Astrocyte (in vitro differentiated cells and primary cell): Measurements from ENCODE around the gene GPR75. TPM values are rescaled to one million over a fixed set of nuclear protein-coding genes. Genes with fewer than 3 reads are reported as not detected.

Source experiments
- DNase-seq: peaks from one replicate; pipeline ENCODE4 v3.0.0-alpha.2; 2010; ENCODE audit warnings: low read depth
- FAIRE-seq: peaks from 2 replicates; lab custom pipeline; 2011; peaks lifted over from hg19 to GRCh38; lab: Jason Lieb, UNC
- H2AFZ ChIP-seq: 2 replicates; pipeline ENCODE4 v1.6.0; 2012; ENCODE audit warnings: low read depth, low read length, inconsistent platforms
- H3K27ac ChIP-seq: 2 replicates; pipeline ENCODE4 v1.5.1; 2011; ENCODE audit warnings: low read depth, low read length, inconsistent platforms
- H3K27me3 ChIP-seq: 2 replicates; pipeline ENCODE4 v1.6.0; 2011; ENCODE audit warnings: low read length, inconsistent platforms; ENCODE audit not compliant: insufficient read depth
- H3K36me3 ChIP-seq: 2 replicates; pipeline ENCODE4 v1.5.1; 2011; ENCODE audit warnings: low read length, inconsistent platforms; ENCODE audit not compliant: insufficient read depth
- H3K4me1 ChIP-seq: 2 replicates; pipeline ENCODE4 v1.5.1; 2011; ENCODE audit warnings: low read length, inconsistent platforms; ENCODE audit not compliant: insufficient read depth
- H3K4me2 ChIP-seq: 2 replicates; pipeline ENCODE4 v1.6.0; 2012; ENCODE audit warnings: low read length, inconsistent platforms
- H3K4me3 ChIP-seq: 2 replicates; pipeline ENCODE4 v1.5.1; 2011; ENCODE audit warnings: low read depth, mild to moderate bottlenecking, low read length, inconsistent platforms; ENCODE audit not compliant: insufficient read depth
- H3K79me2 ChIP-seq: 2 replicates; pipeline ENCODE4 v1.6.0; 2012; ENCODE audit warnings: mild to moderate bottlenecking, low read length, inconsistent platforms; ENCODE audit not compliant: insufficient read depth
- H3K9ac ChIP-seq: 2 replicates; pipeline ENCODE4 v1.6.0; 2012; ENCODE audit warnings: mild to moderate bottlenecking, low read length, inconsistent platforms
- H3K9me3 ChIP-seq: 2 replicates; pipeline ENCODE4 v1.5.1; 2012; ENCODE audit warnings: low read depth, mild to moderate bottlenecking, low read length, inconsistent platforms; ENCODE audit not compliant: insufficient read depth
- H4K20me1 ChIP-seq: 2 replicates; pipeline ENCODE4 v1.6.0; 2012; ENCODE audit warnings: low read length, inconsistent platforms; ENCODE audit not compliant: insufficient read depth
- H3K27ac Mint-ChIP-seq: one replicate; pipeline ENCODE4 v1.8.0; 2021; ENCODE audit warnings: mild to moderate bottlenecking, mixed read lengths; ENCODE audit not compliant: unreplicated experiment
- H3K27me3 Mint-ChIP-seq: one replicate; pipeline ENCODE4 v1.8.0; 2021; ENCODE audit warnings: low read depth, mixed read lengths; ENCODE audit not compliant: unreplicated experiment
- H3K36me3 Mint-ChIP-seq: one replicate; pipeline ENCODE4 v1.8.0; 2021; ENCODE audit warnings: low read depth, mixed read lengths; ENCODE audit not compliant: unreplicated experiment
- H3K4me1 Mint-ChIP-seq: one replicate; pipeline ENCODE4 v1.8.0; 2021; ENCODE audit warnings: low read depth, mixed read lengths; ENCODE audit not compliant: unreplicated experiment
- H3K4me3 Mint-ChIP-seq: one replicate; pipeline ENCODE4 v1.8.0; 2021; ENCODE audit warnings: mild to moderate bottlenecking, moderate library complexity, mixed read lengths; ENCODE audit not compliant: unreplicated experiment
- H3K9me3 Mint-ChIP-seq: one replicate; pipeline ENCODE4 v1.8.0; 2021; ENCODE audit warnings: mild to moderate bottlenecking, mixed read lengths; ENCODE audit not compliant: unreplicated experiment
- CTCF ChIP-seq: IDR thresholded peaks from 2 replicates; pipeline ENCODE4 v1.5.1; 2011; ENCODE audit warnings: low read depth, mild to moderate bottlenecking, inconsistent platforms, low read length, moderate library complexity; ENCODE audit not compliant: insufficient read depth
- EZH2 ChIP-seq: IDR thresholded peaks from 2 replicates; pipeline ENCODE4 v1.6.1; 2012; ENCODE audit warnings: mild to moderate bottlenecking, low read length, inconsistent platforms; ENCODE audit not compliant: insufficient read depth
- total RNA-seq: library from RNA; stranded (reverse); gene quantifications from 2 replicates; pipeline ENCODE4 v1.2.1, GENCODE V29; 2021

Gene GPR75
- total RNA-seq, 1 donor from 2014 or later, result 5.0 TPM

GRCh38 chr2:53819634-53820033, 40.1 kb downstream of the GPR75 start:
- Mint-ChIP-seq H3K27me3 (no peaks in the 10 kb centered on the region), H3K27ac (no peak overlapping the region), H3K4me3 (no peak overlapping the region), H3K36me3 (peaks cover 3% of the 10 kb centered on the region), H3K4me1 (no peaks in the 10 kb centered on the region), H3K9me3 (no peaks in the 10 kb centered on the region)
- Histone ChIP-seq H2AFZ (no peak overlapping the region), H3K4me1 (no peaks in the 10 kb centered on the region), H3K27ac (no peak overlapping the region), H3K4me2 (no peak overlapping the region), H4K20me1 (no peaks in the 10 kb centered on the region), H3K9me3 (no peaks in the 10 kb centered on the region), H3K79me2 (no peaks in the 10 kb centered on the region), H3K27me3 (no peaks in the 10 kb centered on the region), H3K9ac (no peak overlapping the region), H3K36me3 (peaks cover 26% of the 10 kb centered on the region), H3K4me3 (no peak overlapping the region)
- FAIRE-seq, result no peak
- DNase-seq, result no peak
- TF ChIP-seq EZH2, result no peak
- TF ChIP-seq CTCF, result no peak

GRCh38 chr2:53818854-53819435, 40.8 kb downstream of the GPR75 start:
- TF ChIP-seq CTCF (no peak), EZH2 (no peak)
- no peaks in the 10 kb centered on the region for H3K79me2 ChIP-seq
- H3K36me3 Mint-ChIP-seq, result peaks cover 3% of the 10 kb centered on the region
- no peak overlapping the region for H3K4me3 Mint-ChIP-seq
- no peak for FAIRE-seq
- H3K36me3 ChIP-seq, result peaks cover 30% of the 10 kb centered on the region
- H3K4me1 Mint-ChIP-seq, result no peaks in the 10 kb centered on the region
- no peak for DNase-seq
- no peaks in the 10 kb centered on the region for H3K9me3 Mint-ChIP-seq
- H3K4me1 ChIP-seq, result no peaks in the 10 kb centered on the region
- H3K4me2 ChIP-seq, result no peak overlapping the region
- H4K20me1 ChIP-seq, result no peaks in the 10 kb centered on the region
- H3K9ac ChIP-seq, result no peak overlapping the region
- no peak overlapping the region for H3K4me3 ChIP-seq
- no peaks in the 10 kb centered on the region for H3K9me3 ChIP-seq
- H3K27me3 Mint-ChIP-seq, result no peaks in the 10 kb centered on the region
- H2AFZ ChIP-seq, result no peak overlapping the region
- H3K27me3 ChIP-seq, result no peaks in the 10 kb centered on the region
- no peak overlapping the region for H3K27ac Mint-ChIP-seq
- no peak overlapping the region for H3K27ac ChIP-seq

- Mint-ChIP-seq H3K4me3 (no peak overlapping the region), H3K27ac (no peak overlapping the region), H3K27me3 (no peaks in the 10 kb centered on the region), H3K4me1 (no peaks in the 10 kb centered on the region), H3K9me3 (no peaks in the 10 kb centered on the region), H3K36me3 (peaks cover 7% of the 10 kb centered on the region)
- peaks cover 59% of the 10 kb centered on the region for H3K36me3 ChIP-seq
- H3K4me3 ChIP-seq, result no peak overlapping the region
- no peak overlapping the region for H3K9ac ChIP-seq
- H2AFZ ChIP-seq, result no peak overlapping the region
- H3K27me3 ChIP-seq, result no peaks in the 10 kb centered on the region
- no peaks in the 10 kb centered on the region for H4K20me1 ChIP-seq
- no peaks in the 10 kb centered on the region for H3K79me2 ChIP-seq
- no peaks in the 10 kb centered on the region for H3K4me1 ChIP-seq
- no peaks in the 10 kb centered on the region for H3K9me3 ChIP-seq
- DNase-seq (no peak), FAIRE-seq (no peak)
- no peak overlapping the region for H3K27ac ChIP-seq
- no peak for TF ChIP-seq CTCF
- TF ChIP-seq EZH2, result no peak
- H3K4me2 ChIP-seq, result no peak overlapping the region
Measured at GRCh38 chr2:53813151-53813550, 46.6 kb downstream of the GPR75 start.
